ENCODE data around the gene GAPVD1.
A peak's percentile ranks its signal among the peaks of the same experiment; 100 is the strongest.
"Not testable (repeated sequence)": the region's sequence is repeated elsewhere in the genome, so short reads cannot be mapped to it uniquely, and the experiment has no call there.

Gene GAPVD1

DNA sequence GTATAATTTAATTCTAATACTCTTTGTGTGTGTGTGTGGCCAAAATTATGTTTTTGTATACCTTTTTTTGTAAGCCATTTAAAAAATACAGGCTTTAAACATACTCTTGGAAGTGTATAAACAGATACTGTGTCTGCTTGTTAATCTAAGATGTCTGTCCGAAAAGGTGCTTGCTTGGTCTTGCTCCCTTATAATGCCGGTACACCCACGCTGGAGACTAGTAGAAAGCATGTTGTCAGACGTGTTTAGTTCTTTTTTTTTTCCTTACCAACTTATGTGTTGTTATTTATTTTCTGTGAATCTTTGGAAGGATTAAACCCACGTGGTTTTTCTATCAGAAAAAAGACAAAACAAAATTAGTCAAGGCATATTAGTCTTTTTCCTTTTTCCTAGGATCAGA is 9.5 kb downstream of the GAPVD1 start:
- H3K27me3 ChIP-seq (ENCODE audit: control insufficient read depth in 5 of 5, insufficient read depth in 4 of 5, low read length in 5 of 5) = no peaks in the 10 kb centered on the region
- peaks cover 0 to 24% (median 16%) of the 10 kb centered on the region in 5 donors for H3K4me1 ChIP-seq (ENCODE audit: control insufficient read depth in 5 of 5, insufficient read depth in 5 of 5, low read length in 5 of 5)
- H3K9me3 ChIP-seq (ENCODE audit: control insufficient read depth in 5 of 5, low read length in 5 of 5) = no peaks in the 10 kb centered on the region
- H3K9ac ChIP-seq (ENCODE audit: low read length in 5 of 5) = no peak overlapping the region
- no peak overlapping the region for H3K4me3 ChIP-seq (ENCODE audit: low read depth in 1 of 5, low read length in 5 of 5)
- H3K36me3 ChIP-seq (ENCODE audit: control insufficient read depth in 5 of 5, insufficient read depth in 5 of 5, low read length in 5 of 5) = no peaks in the 10 kb centered on the region
- no peak overlapping the region for H3K27ac ChIP-seq (ENCODE audit: low read depth, low read length)

DNA sequence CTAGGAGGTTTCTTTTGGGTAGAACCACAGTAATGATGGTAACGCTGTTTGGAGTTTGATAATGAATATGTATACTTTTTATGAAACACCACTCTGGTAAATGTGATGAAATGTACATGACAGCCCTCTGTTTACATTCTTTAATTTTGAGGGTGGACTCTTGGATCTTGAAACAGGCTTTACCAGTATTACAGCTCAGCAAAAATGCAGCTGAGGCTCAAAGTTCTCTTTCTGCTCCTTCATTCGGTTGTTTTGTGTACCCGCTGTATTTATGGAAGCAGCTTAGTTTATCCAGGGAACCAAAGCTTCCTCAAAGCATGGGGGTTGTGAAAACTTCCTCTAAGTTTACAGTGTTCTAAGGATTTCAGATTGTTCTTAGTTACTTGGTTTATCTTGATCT is 11.1 kb downstream of the GAPVD1 start:
- Histone ChIP-seq H3K27ac (ENCODE audit: low read depth, low read length) (no peak overlapping the region), H3K9ac (ENCODE audit: low read length in 5 of 5) (peak overlapping the region in 1 of 5 donors; percentile 24), H3K4me3 (ENCODE audit: low read depth in 1 of 5, low read length in 5 of 5) (no peak overlapping the region), H3K27me3 (ENCODE audit: control insufficient read depth in 5 of 5, insufficient read depth in 4 of 5, low read length in 5 of 5) (no peaks in the 10 kb centered on the region), H3K9me3 (ENCODE audit: control insufficient read depth in 5 of 5, low read length in 5 of 5) (no peaks in the 10 kb centered on the region), H3K4me1 (ENCODE audit: control insufficient read depth in 5 of 5, insufficient read depth in 5 of 5, low read length in 5 of 5) (peaks cover 0 to 32% (median 21%) of the 10 kb centered on the region in 5 donors), H3K36me3 (ENCODE audit: control insufficient read depth in 5 of 5, insufficient read depth in 5 of 5, low read length in 5 of 5) (no peaks in the 10 kb centered on the region)

GRCh38 chr9:125276771-125277170 is 15.1 kb downstream of the GAPVD1 start:
- peaks cover 0 to 22% (median 8%) of the 10 kb centered on the region in 5 donors for H3K4me1 ChIP-seq (ENCODE audit: control insufficient read depth in 5 of 5, insufficient read depth in 5 of 5, low read length in 5 of 5)

DNA sequence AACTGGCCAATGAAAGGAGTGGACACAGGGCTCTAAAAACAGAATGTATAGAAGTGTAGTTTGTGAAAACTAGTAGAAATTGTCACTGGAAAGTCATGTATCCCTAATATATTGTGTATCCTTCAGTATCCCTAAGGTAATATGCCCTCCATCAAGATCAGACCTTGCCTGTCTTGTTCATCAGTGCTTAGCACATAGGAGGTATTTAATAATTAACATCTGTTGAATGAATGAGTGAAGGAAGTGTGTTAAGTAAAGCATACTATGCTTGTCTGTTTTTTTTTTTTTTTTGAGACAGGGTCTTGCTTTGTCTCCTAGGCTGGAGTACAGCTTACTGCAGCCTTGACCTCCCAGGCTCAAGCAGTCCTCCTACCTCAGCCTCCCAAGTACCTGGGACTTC is 15.8 kb downstream of the GAPVD1 start:
- Histone ChIP-seq H3K9ac (ENCODE audit: low read length in 5 of 5) (no peak overlapping the region), H3K36me3 (ENCODE audit: control insufficient read depth in 5 of 5, insufficient read depth in 5 of 5, low read length in 5 of 5) (no peaks in the 10 kb centered on the region), H3K4me3 (ENCODE audit: low read depth in 1 of 5, low read length in 5 of 5) (no peak overlapping the region), H3K27me3 (ENCODE audit: control insufficient read depth in 5 of 5, insufficient read depth in 4 of 5, low read length in 5 of 5) (no peaks in the 10 kb centered on the region), H3K27ac (ENCODE audit: low read depth, low read length) (no peak overlapping the region), H3K4me1 (ENCODE audit: control insufficient read depth in 5 of 5, insufficient read depth in 5 of 5, low read length in 5 of 5) (peaks cover 0 to 20% (median 8%) of the 10 kb centered on the region in 5 donors), H3K9me3 (ENCODE audit: control insufficient read depth in 5 of 5, low read length in 5 of 5) (no peaks in the 10 kb centered on the region)

More at GRCh38 chr9:125276771-125277170, 15.1 kb downstream of the GAPVD1 start:
- H3K9me3 ChIP-seq (ENCODE audit: control insufficient read depth in 5 of 5, low read length in 5 of 5) = no peaks in the 10 kb centered on the region
- H3K36me3 ChIP-seq (ENCODE audit: control insufficient read depth in 5 of 5, insufficient read depth in 5 of 5, low read length in 5 of 5) = no peaks in the 10 kb centered on the region
- no peak overlapping the region for H3K27ac ChIP-seq (ENCODE audit: low read depth, low read length)
- no peak overlapping the region for H3K4me3 ChIP-seq (ENCODE audit: low read depth in 1 of 5, low read length in 5 of 5)
- no peaks in the 10 kb centered on the region for H3K27me3 ChIP-seq (ENCODE audit: control insufficient read depth in 5 of 5, insufficient read depth in 4 of 5, low read length in 5 of 5)
- H3K9ac ChIP-seq (ENCODE audit: low read length in 5 of 5) = no peak overlapping the region

DNA sequence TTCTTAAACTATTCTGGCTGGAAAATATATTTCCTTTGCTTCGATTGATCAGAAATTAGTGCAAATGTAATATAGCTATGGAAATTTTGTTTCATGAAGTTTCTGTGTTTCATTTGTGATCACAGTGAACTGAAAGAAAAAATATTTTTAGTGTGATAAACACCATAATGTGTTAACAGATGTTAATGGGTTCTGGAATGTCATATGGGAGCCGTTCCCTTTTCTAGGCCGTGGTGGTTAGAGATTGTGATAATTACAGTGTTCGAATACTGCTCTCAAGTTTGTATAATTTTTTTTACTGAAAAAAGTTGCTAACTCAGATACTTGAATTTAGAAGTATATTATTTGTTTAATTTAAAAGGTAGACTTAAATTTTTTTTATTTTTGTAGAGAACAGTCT is 19.3 kb downstream of the GAPVD1 start:
- no peak overlapping the region for H3K9ac ChIP-seq (ENCODE audit: low read length in 5 of 5)
- H3K36me3 ChIP-seq (ENCODE audit: control insufficient read depth in 5 of 5, insufficient read depth in 5 of 5, low read length in 5 of 5) = no peaks in the 10 kb centered on the region
- peak overlapping the region; percentile 40 for H3K27ac ChIP-seq (ENCODE audit: low read depth, low read length)
- no peaks in the 10 kb centered on the region for H3K27me3 ChIP-seq (ENCODE audit: control insufficient read depth in 5 of 5, insufficient read depth in 4 of 5, low read length in 5 of 5)
- no peaks in the 10 kb centered on the region for H3K9me3 ChIP-seq (ENCODE audit: control insufficient read depth in 5 of 5, low read length in 5 of 5)
- H3K4me1 ChIP-seq (ENCODE audit: control insufficient read depth in 5 of 5, insufficient read depth in 5 of 5, low read length in 5 of 5) = peaks cover 0 to 22% (median 8%) of the 10 kb centered on the region in 5 donors
- H3K4me3 ChIP-seq (ENCODE audit: low read depth in 1 of 5, low read length in 5 of 5) = no peak overlapping the region

DNA sequence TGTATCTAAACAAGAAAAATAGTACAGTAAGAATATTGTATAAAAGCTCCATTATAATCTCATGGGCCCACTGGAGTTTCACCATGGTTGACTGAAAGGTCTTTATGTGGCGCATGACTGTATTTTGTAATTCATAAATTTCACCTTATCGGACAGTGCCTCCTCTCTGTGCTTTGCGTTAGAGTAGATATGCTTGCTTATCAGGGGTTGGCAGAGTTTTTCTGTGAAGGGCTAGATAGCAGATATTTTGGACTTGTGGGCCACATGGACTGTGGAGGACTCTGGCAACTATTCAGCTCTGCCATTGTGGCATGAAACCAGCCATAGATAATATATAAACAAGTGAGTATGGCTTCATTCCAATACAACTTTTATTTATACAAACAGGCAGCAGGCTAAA is 23.2 kb downstream of the GAPVD1 start:
- Histone ChIP-seq H3K27me3 (ENCODE audit: control insufficient read depth in 5 of 5, insufficient read depth in 4 of 5, low read length in 5 of 5) (no peaks in the 10 kb centered on the region), H3K9me3 (ENCODE audit: control insufficient read depth in 5 of 5, low read length in 5 of 5) (no peaks in the 10 kb centered on the region), H3K4me1 (ENCODE audit: control insufficient read depth in 5 of 5, insufficient read depth in 5 of 5, low read length in 5 of 5) (peaks cover 0 to 29% (median 14%) of the 10 kb centered on the region in 5 donors), H3K27ac (ENCODE audit: low read depth, low read length) (no peak overlapping the region), H3K9ac (ENCODE audit: low read length in 5 of 5) (no peak overlapping the region), H3K36me3 (ENCODE audit: control insufficient read depth in 5 of 5, insufficient read depth in 5 of 5, low read length in 5 of 5) (peaks cover 0 to 8% (median 5%) of the 10 kb centered on the region in 5 donors), H3K4me3 (ENCODE audit: low read depth in 1 of 5, low read length in 5 of 5) (no peak overlapping the region)

GRCh38 chr9:125286935-125287433 is 25.4 kb downstream of the GAPVD1 start:
- H3K27me3 ChIP-seq (ENCODE audit: control insufficient read depth in 5 of 5, insufficient read depth in 4 of 5, low read length in 5 of 5); H3K9me3 ChIP-seq (ENCODE audit: control insufficient read depth in 5 of 5, low read length in 5 of 5); H3K27ac ChIP-seq (ENCODE audit: low read depth, low read length); H3K9ac ChIP-seq (ENCODE audit: low read length in 5 of 5); H3K4me3 ChIP-seq (ENCODE audit: low read depth in 1 of 5, low read length in 5 of 5); H3K36me3 ChIP-seq (ENCODE audit: control insufficient read depth in 5 of 5, insufficient read depth in 5 of 5, low read length in 5 of 5): not testable (repeated sequence)
- peaks cover 0 to 25% (median 14%) of the 10 kb centered on the region in 5 donors for H3K4me1 ChIP-seq (ENCODE audit: control insufficient read depth in 5 of 5, insufficient read depth in 5 of 5, low read length in 5 of 5)

DNA sequence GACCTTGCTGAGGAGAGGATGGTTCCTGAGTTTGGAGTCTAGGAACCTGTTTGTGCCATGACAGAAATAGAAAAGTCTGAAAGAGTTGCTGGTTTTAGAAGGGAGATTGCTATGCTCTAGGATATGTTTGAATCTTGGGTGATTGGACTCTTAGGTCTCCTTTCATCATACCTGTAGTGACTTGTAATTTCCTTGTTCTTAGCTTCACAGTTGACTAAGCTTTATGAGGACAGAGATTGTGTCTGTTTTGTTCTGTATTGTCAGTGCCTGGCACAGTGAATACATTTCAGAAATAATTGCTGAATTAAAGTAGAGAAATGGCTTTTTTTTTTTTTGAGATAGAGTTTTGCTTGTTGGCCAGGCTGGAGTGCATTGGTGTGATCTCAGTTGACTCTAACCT is 31.5 kb downstream of the GAPVD1 start:
- H3K9ac ChIP-seq (ENCODE audit: low read length in 5 of 5) = no peak overlapping the region
- no peak overlapping the region for H3K27ac ChIP-seq (ENCODE audit: low read depth, low read length)
- H3K9me3 ChIP-seq (ENCODE audit: control insufficient read depth in 5 of 5, low read length in 5 of 5) = no peaks in the 10 kb centered on the region
- peaks cover 0 to 8% (median 5%) of the 10 kb centered on the region in 5 donors for H3K36me3 ChIP-seq (ENCODE audit: control insufficient read depth in 5 of 5, insufficient read depth in 5 of 5, low read length in 5 of 5)
- H3K4me1 ChIP-seq (ENCODE audit: control insufficient read depth in 5 of 5, insufficient read depth in 5 of 5, low read length in 5 of 5) = peaks cover 0 to 10% (median 0%) of the 10 kb centered on the region in 5 donors
- H3K4me3 ChIP-seq (ENCODE audit: low read depth in 1 of 5, low read length in 5 of 5) = no peak overlapping the region
- H3K27me3 ChIP-seq (ENCODE audit: control insufficient read depth in 5 of 5, insufficient read depth in 4 of 5, low read length in 5 of 5) = no peaks in the 10 kb centered on the region

DNA sequence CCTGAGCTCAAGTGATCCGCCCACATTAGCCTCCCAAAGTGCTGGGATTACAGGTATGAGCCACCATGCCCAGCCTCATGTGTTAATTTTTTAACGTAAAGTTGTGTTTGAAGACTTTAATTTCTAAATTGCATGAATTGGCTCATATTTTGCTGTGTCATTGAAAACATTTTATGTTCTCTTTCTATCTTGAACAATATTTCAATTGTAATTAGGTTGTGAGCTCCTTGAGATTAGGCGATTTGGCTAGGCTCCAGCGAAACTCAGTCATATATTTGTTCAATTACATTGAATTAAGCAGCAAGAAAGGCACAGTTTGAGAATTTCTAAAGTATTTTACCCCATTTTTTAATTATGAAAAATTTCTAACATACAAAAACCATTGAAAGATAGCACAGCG is 34.0 kb downstream of the GAPVD1 start:
- H3K4me1 ChIP-seq (ENCODE audit: control insufficient read depth in 5 of 5, insufficient read depth in 5 of 5, low read length in 5 of 5) = peaks cover 0 to 5% (median 0%) of the 10 kb centered on the region in 5 donors
- H3K9ac ChIP-seq (ENCODE audit: low read length in 5 of 5) = no peak overlapping the region
- H3K9me3 ChIP-seq (ENCODE audit: control insufficient read depth in 5 of 5, low read length in 5 of 5) = no peaks in the 10 kb centered on the region
- no peak overlapping the region for H3K27ac ChIP-seq (ENCODE audit: low read depth, low read length)
- no peak overlapping the region for H3K4me3 ChIP-seq (ENCODE audit: low read depth in 1 of 5, low read length in 5 of 5)
- no peaks in the 10 kb centered on the region for H3K27me3 ChIP-seq (ENCODE audit: control insufficient read depth in 5 of 5, insufficient read depth in 4 of 5, low read length in 5 of 5)
- H3K36me3 ChIP-seq (ENCODE audit: control insufficient read depth in 5 of 5, insufficient read depth in 5 of 5, low read length in 5 of 5) = peaks cover 0 to 13% (median 5%) of the 10 kb centered on the region in 5 donors

- no peak overlapping the region for H3K9ac ChIP-seq (ENCODE audit: low read length in 5 of 5)
- no peaks in the 10 kb centered on the region for H3K9me3 ChIP-seq (ENCODE audit: control insufficient read depth in 5 of 5, low read length in 5 of 5)
- H3K27me3 ChIP-seq (ENCODE audit: control insufficient read depth in 5 of 5, insufficient read depth in 4 of 5, low read length in 5 of 5) = no peaks in the 10 kb centered on the region
- no peak overlapping the region for H3K4me3 ChIP-seq (ENCODE audit: low read depth in 1 of 5, low read length in 5 of 5)
- peaks cover 3 to 24% (median 9%) of the 10 kb centered on the region in 5 donors for H3K36me3 ChIP-seq (ENCODE audit: control insufficient read depth in 5 of 5, insufficient read depth in 5 of 5, low read length in 5 of 5)
- peaks cover 0 to 5% (median 0%) of the 10 kb centered on the region in 5 donors for H3K4me1 ChIP-seq (ENCODE audit: control insufficient read depth in 5 of 5, insufficient read depth in 5 of 5, low read length in 5 of 5)
- no peak overlapping the region for H3K27ac ChIP-seq (ENCODE audit: low read depth, low read length)
Observed at GRCh38 chr9:125296843-125297372, 35.3 kb downstream of the GAPVD1 start.
